Muscle of leg (tissue), 11 donors: Measurements from ENCODE around the gene TBC1D2B. TPM values are rescaled to one million over a fixed set of nuclear protein-coding genes. Genes with fewer than 3 reads are reported as not detected.
"Not testable (repeated sequence)": the region's sequence is repeated elsewhere in the genome, so short reads cannot be mapped to it uniquely, and the experiment has no call there.

Experiments
- DNase-seq: peaks from one replicate; pipeline ENCODE4 v3.0.0; 2013
- H3K27ac ChIP-seq: one replicate; pipeline ENCODE4 v1.5.1; 2013; ENCODE audit warnings: mild to moderate bottlenecking, low read length, control low read depth
- H3K27me3 ChIP-seq: one replicate; pipeline ENCODE4 v1.6.1; 2013; ENCODE audit warnings: low read length; ENCODE audit not compliant: control insufficient read depth, insufficient read depth
- H3K36me3 ChIP-seq: one replicate; pipeline ENCODE4 v1.6.1; 2013; ENCODE audit warnings: low read length; ENCODE audit not compliant: control insufficient read depth, insufficient read depth
- H3K4me1 ChIP-seq: one replicate; pipeline ENCODE4 v1.6.1; 2013; ENCODE audit warnings: low read length; ENCODE audit not compliant: control insufficient read depth, insufficient read depth
- H3K4me3 ChIP-seq: one replicate; pipeline ENCODE4 v1.5.1; 2013; ENCODE audit warnings: low read length, control low read depth
- H3K9me3 ChIP-seq: replicated peaks from 2 replicates; pipeline ENCODE4 v1.6.1; 2013; ENCODE audit warnings: low read depth, low read length; ENCODE audit not compliant: control insufficient read depth
- WGBS: methylation state at CpG from one replicate; pipeline ENCODE4 v1.1.5; 2013; ENCODE audit warnings: missing lambda C conversion rate; ENCODE audit not compliant: insufficient coverage; 5-methylcytosine and 5-hydroxymethylcytosine counted together
- polyA plus RNA-seq, 8 donors: library from polyadenylated mRNA; unstranded; fragments of 120-200 nt; gene quantifications; one replicate each; pipeline versions ENCODE4 v1.2.1 to v1.2.3, GENCODE V29; 2013; ENCODE audit warnings: inconsistent platforms in 1 of 8, low replicate concordance in 1 of 8; ENCODE audit not compliant: insufficient read length in 8 of 8, insufficient read depth in 1 of 8
- total RNA-seq: library from RNA; stranded (reverse); fragments of 120-200 nt; gene quantifications from one replicate; pipeline ENCODE4 v1.2.4, GENCODE V29; 2013

Gene TBC1D2B
- total and polyA plus RNA-seq, 9 donors = 21.5 to 38.4 (median 29.8) TPM

- Histone ChIP-seq H3K4me1 (peaks cover 11% of the 10 kb centered on the region), H3K27ac (no peak overlapping the region), H3K27me3 (no peaks in the 10 kb centered on the region), H3K9me3 (peaks cover 6% of the 10 kb centered on the region), H3K4me3 (no peak overlapping the region), H3K36me3 (no peaks in the 10 kb centered on the region)
- DNase-seq = no peak
- WGBS = no CpG with 5 or more reads among the region's 2 CpGs
Observed at GRCh38 chr15:77969055-77969454, 108.5 kb downstream of the TBC1D2B start.

- no peaks in the 10 kb centered on the region for H3K27me3 ChIP-seq
- no CpG with 5 or more reads among the region's 1 CpG for WGBS
Observed at GRCh38 chr15:77967798-77968197, 109.7 kb downstream of the TBC1D2B start.

DNA sequence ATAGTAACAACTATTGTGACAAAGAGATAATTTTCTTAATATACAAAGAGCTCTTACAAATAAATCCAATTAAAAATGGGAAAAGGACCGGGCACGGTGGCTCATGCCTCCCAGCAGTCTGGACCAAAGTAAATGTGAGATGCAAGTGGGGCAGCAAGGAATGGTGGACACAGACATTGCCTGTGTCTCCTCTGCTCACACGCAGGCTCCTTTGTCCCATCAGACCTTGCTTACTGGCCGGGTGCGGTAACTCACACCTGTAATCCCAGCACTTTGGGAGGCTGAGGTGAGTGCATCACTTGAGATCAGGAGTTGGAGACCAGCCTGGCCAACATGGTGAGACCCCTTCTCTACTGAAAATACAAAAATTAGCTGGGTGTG, 110.3 kb downstream of the TBC1D2B start:
- not testable (repeated sequence) for H3K36me3 ChIP-seq, DNase-seq, H3K4me3 ChIP-seq, H3K27me3 ChIP-seq, H3K9me3 ChIP-seq, H3K4me1 ChIP-seq, H3K27ac ChIP-seq
- no CpG with 5 or more reads among the region's 5 CpGs for WGBS

More at GRCh38 chr15:77967798-77968197, 109.7 kb downstream of the TBC1D2B start:
- Histone ChIP-seq H3K4me1 (peaks cover 6% of the 10 kb centered on the region), H3K4me3 (no peak overlapping the region), H3K9me3 (peaks cover 6% of the 10 kb centered on the region), H3K36me3 (no peaks in the 10 kb centered on the region), H3K27ac (no peak overlapping the region)
- no peak for DNase-seq

- WGBS = no CpG with 5 or more reads among the region's 4 CpGs
- Histone ChIP-seq H3K4me1 (no peaks in the 10 kb centered on the region), H3K4me3 (no peak overlapping the region), H3K27ac (no peak overlapping the region), H3K27me3 (no peaks in the 10 kb centered on the region), H3K36me3 (no peaks in the 10 kb centered on the region), H3K9me3 (peaks cover 6% of the 10 kb centered on the region)
- peak; percentile 56 for DNase-seq
Observed at GRCh38 chr15:77966540-77967234, 110.8 kb downstream of the TBC1D2B start.

- WGBS = no CpG with 5 or more reads among the region's 1 CpG
- Histone ChIP-seq H3K36me3 (no peaks in the 10 kb centered on the region), H3K4me3 (no peak overlapping the region), H3K27ac (no peak overlapping the region), H3K9me3 (peaks cover 6% of the 10 kb centered on the region), H3K4me1 (peaks cover 2% of the 10 kb centered on the region), H3K27me3 (no peaks in the 10 kb centered on the region)
- DNase-seq = no peak
Observed at GRCh38 chr15:77964193-77964592, 113.3 kb downstream of the TBC1D2B start.

DNA sequence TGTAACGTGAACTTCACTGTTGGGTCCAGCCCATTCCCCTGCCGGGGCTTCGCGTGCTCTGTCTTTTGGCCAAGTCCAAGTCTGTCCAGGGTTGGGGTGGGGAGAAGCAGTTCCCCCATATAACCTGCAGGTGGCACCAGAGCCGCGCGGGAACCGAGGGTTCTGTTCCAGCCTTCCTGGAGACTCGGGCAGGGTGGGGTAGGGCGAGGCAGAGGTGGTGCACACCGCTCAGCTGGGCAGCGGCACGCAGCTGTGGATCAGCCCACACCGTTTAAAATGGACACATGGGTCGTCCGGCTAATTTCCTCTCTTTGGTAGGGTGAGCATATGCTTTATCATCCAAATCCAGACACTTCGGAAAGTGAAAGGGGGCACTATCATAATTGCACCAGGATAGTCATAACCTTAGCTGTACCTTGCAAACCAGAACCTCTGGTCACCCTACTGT, 118.1 kb downstream of the TBC1D2B start:
- Histone ChIP-seq H3K27me3 (no peaks in the 10 kb centered on the region), H3K36me3 (no peaks in the 10 kb centered on the region), H3K4me3 (no peak overlapping the region), H3K4me1 (peaks cover 4% of the 10 kb centered on the region), H3K9me3 (no peaks in the 10 kb centered on the region), H3K27ac (no peak overlapping the region)
- 23% methylated on average over 5 of the region's 17 CpGs for WGBS
- peak; percentile 80 for DNase-seq

- H3K36me3 ChIP-seq, DNase-seq, H3K27me3 ChIP-seq, H3K9me3 ChIP-seq, H3K4me1 ChIP-seq, H3K27ac ChIP-seq, H3K4me3 ChIP-seq: not testable (repeated sequence)
- WGBS = 58% methylated on average over 3 of the region's 7 CpGs
Observed at GRCh38 chr15:77958716-77959431, 118.6 kb downstream of the TBC1D2B start.

- not testable (repeated sequence) for H3K4me3 ChIP-seq, DNase-seq, H3K27ac ChIP-seq, H3K36me3 ChIP-seq, H3K4me1 ChIP-seq, H3K9me3 ChIP-seq, H3K27me3 ChIP-seq
- WGBS = 67% methylated on average over 1 of the region's 2 CpGs
Observed at GRCh38 chr15:77958021-77958420, 119.5 kb downstream of the TBC1D2B start.

DNA sequence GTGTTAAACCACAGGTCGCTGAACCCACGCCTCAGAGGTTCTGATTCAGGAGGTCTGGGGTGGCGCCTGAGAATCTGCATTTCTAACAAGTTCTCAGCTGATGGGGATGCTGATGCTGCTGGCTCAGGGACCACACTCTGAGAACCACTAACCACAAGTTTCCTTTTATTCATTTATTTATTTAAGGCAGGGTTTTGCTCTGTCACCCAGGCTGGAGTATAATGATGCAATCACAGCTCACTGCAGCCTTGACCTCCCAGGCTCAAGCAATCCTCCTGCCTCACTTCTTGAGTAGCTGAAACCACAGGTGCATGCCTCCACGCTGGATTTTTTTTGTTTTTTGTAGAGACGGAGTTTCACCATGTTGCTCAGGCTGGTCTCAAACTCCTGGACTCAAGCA, 123.6 kb downstream of the TBC1D2B start:
- H3K4me1 ChIP-seq, H3K36me3 ChIP-seq, H3K4me3 ChIP-seq, H3K27me3 ChIP-seq, DNase-seq, H3K9me3 ChIP-seq, H3K27ac ChIP-seq: not testable (repeated sequence)
- WGBS = no CpG with 5 or more reads among the region's 5 CpGs

GRCh38 chr15:77952928-77953446, 124.5 kb downstream of the TBC1D2B start:
- H3K27ac ChIP-seq, DNase-seq, H3K9me3 ChIP-seq, H3K4me1 ChIP-seq, H3K27me3 ChIP-seq, H3K36me3 ChIP-seq, H3K4me3 ChIP-seq: not testable (repeated sequence)
- no CpG with 5 or more reads among the region's 5 CpGs for WGBS
